ENCODE measurements around the gene COL27A1.

The COL27A1 gene

DNA sequence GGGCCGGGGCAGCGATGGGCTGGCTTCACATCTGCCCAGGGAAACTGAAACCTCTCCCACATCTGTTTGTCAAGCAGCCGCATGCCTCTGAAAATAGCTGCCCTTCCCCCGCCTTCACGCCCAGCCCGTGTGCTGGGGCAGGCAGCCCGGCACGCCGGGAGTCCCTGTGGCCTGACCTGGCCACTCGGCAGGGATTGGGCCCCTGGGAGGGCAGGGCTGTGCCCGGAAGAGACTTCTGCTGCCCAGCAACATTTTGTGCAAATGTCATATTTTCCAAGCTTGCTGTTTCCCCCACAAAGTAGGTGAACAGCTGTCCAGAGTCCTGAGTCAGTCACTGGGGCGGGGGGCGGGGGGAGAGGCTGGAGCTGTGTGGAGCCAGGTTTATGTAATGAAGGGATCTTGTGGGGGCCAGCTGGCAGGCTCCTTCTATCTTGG lies 8.2 kb downstream of the COL27A1 start:
- Histone ChIP-seq H2AFZ (ENCODE audit: low read length) (peak overlapping the region; percentile 77), H2BK15ac (ENCODE audit: low read length) (no peak overlapping the region), H3K79me1 (ENCODE audit: low read depth, low read length) (no peaks in the 10 kb centered on the region), H3K27ac (replicated peaks; ENCODE audit: low read length) (no peak overlapping the region), H2BK5ac (ENCODE audit: low read length) (no peak overlapping the region), H3K14ac (ENCODE audit: low read length) (no peak overlapping the region), H3K27me3 (ENCODE audit: control insufficient read depth in 3 of 3, insufficient read depth in 3 of 3, low read depth in 1 of 3, low read length in 3 of 3) (no peaks in the 10 kb centered on the region), H3K4me1 (ENCODE audit: control insufficient read depth in 2 of 2, insufficient read depth in 1 of 2, low read depth in 1 of 2, low read length in 2 of 2) (peaks cover 31 to 33% of the 10 kb centered on the region in 2 donors), H4K91ac (ENCODE audit: low read depth, low read length, poor library complexity) (no peak overlapping the region), H3K9me3 (replicated peaks in 1 of 2; ENCODE audit: control insufficient read depth in 2 of 2, insufficient read depth in 1 of 2, low read depth in 1 of 2, low read length in 2 of 2) (no peaks in the 10 kb centered on the region), H2BK12ac (ENCODE audit: low read length) (no peak overlapping the region), H3K4me3 (ENCODE audit: low read length in 2 of 2) (peak overlapping the region in 1 of 2 donors; percentile 13), H2AK5ac (ENCODE audit: low read depth, low read length) (peak overlapping the region; percentile 58), H3K36me3 (replicated peaks in 1 of 2; ENCODE audit: control insufficient read depth in 2 of 2, insufficient read depth in 2 of 2, low read length in 2 of 2) (peaks cover 0 to 9% of the 10 kb centered on the region in 2 donors), H3K4me2 (ENCODE audit: insufficient read depth, low read length, poor library complexity, severe bottlenecking) (peak overlapping the region; percentile 39), H3K9ac (ENCODE audit: low read depth, low read length, poor library complexity) (peak overlapping the region; percentile 38), H4K8ac (ENCODE audit: low read depth, low read length) (no peak overlapping the region), H3K23ac (ENCODE audit: low read depth, low read length, poor library complexity) (no peak overlapping the region), H3K18ac (ENCODE audit: low read length) (peak overlapping the region; percentile 68), H2BK120ac (ENCODE audit: low read depth, low read length) (no peak overlapping the region), H3K4ac (ENCODE audit: low read length) (no peak overlapping the region)
- DNase-seq (ENCODE audit: low spot score) = no peak
- no CpG with 5 or more reads among the region's 13 CpGs for WGBS, 2 donors (ENCODE audit: extremely low coverage in 2 of 2, insufficient read length in 2 of 2, insufficient replicate concordance in 1 of 2)

DNA sequence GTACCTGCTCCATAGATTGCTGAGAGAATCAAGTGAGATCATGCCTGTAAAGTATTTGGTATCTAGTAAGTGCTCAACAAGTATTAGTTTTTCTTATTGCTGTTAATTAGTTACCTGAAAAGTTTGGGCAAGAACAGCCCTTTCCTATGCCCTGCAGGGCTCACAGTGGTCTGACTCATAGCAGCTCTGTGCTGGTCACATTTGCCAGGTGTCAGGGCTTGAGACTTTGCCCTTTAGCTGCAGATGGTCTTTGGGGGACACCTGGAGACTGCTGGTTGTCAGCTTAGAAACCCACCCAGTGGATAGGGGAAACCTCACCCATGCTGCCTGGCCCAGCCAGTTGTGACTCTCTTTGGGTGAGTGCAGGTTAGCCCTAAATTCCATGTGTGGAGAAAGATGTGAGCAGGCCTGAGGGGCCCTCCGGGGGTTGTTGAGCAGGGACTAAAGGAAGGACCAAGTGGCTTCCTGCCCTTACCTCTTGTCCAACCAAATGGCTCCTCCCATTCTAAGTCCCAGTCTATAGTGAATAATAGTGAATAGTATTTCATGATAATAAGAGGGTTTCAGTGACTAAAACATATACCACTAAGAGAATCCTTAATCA lies 9.0 kb downstream of the COL27A1 start:
- Histone ChIP-seq H2AK5ac (ENCODE audit: low read depth, low read length) (no peak overlapping the region), H2BK15ac (ENCODE audit: low read length) (no peak overlapping the region), H3K14ac (ENCODE audit: low read length) (no peak overlapping the region), H3K27me3 (ENCODE audit: control insufficient read depth in 3 of 3, insufficient read depth in 3 of 3, low read depth in 1 of 3, low read length in 3 of 3) (no peaks in the 10 kb centered on the region), H3K18ac (ENCODE audit: low read length) (peak overlapping the region; percentile 31), H3K9ac (ENCODE audit: low read depth, low read length, poor library complexity) (no peak overlapping the region), H3K4me1 (ENCODE audit: control insufficient read depth in 2 of 2, insufficient read depth in 1 of 2, low read depth in 1 of 2, low read length in 2 of 2) (peaks cover 28 to 30% of the 10 kb centered on the region in 2 donors), H4K91ac (ENCODE audit: low read depth, low read length, poor library complexity) (no peak overlapping the region), H3K9me3 (replicated peaks in 1 of 2; ENCODE audit: control insufficient read depth in 2 of 2, insufficient read depth in 1 of 2, low read depth in 1 of 2, low read length in 2 of 2) (no peaks in the 10 kb centered on the region), H3K79me1 (ENCODE audit: low read depth, low read length) (no peaks in the 10 kb centered on the region), H3K27ac (replicated peaks; ENCODE audit: low read length) (no peak overlapping the region), H3K23ac (ENCODE audit: low read depth, low read length, poor library complexity) (no peak overlapping the region), H2BK5ac (ENCODE audit: low read length) (no peak overlapping the region), H2BK120ac (ENCODE audit: low read depth, low read length) (no peak overlapping the region), H3K4me2 (ENCODE audit: insufficient read depth, low read length, poor library complexity, severe bottlenecking) (no peak overlapping the region), H3K4me3 (ENCODE audit: low read length in 2 of 2) (no peak overlapping the region), H2AFZ (ENCODE audit: low read length) (no peak overlapping the region), H4K8ac (ENCODE audit: low read depth, low read length) (no peak overlapping the region), H3K36me3 (replicated peaks in 1 of 2; ENCODE audit: control insufficient read depth in 2 of 2, insufficient read depth in 2 of 2, low read length in 2 of 2) (peaks cover 0 to 10% of the 10 kb centered on the region in 2 donors), H3K4ac (ENCODE audit: low read length) (no peak overlapping the region), H2BK12ac (ENCODE audit: low read length) (no peak overlapping the region)
- no CpG with 5 or more reads among the region's 1 CpG for WGBS, 2 donors (ENCODE audit: extremely low coverage in 2 of 2, insufficient read length in 2 of 2, insufficient replicate concordance in 1 of 2)
- no peak for DNase-seq (ENCODE audit: low spot score)

DNA sequence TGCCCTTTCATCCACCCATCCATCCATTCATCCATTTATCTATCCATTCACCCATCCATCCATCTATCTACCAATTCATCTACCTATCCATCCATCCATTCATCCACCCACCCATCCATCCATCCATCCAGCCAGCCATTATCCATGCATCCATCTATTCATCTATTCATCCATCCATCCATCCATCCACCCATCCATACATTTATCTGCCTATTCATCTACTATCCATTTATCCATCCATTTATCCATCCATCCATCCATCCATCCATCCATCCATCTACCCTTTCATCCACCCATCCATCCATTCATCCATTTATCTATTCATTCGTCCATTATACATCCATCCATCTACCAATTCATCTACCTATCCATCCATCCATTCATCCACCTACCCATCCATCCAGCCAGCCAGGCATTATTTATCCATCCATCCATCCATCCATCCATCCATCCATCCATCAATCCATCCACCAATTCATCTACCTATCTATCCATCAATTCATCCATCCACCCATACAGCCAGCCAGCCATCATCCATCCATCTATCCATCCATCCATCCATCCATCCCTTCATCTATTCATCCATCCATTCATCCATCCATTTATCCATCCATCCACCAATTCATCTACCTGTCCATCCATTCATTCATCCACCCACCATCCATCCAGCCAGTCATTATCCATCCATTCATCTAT lies 10.2 kb downstream of the COL27A1 start:
- H3K79me1 ChIP-seq (ENCODE audit: low read depth, low read length) = no peaks in the 10 kb centered on the region
- no peak overlapping the region for H3K9ac ChIP-seq (ENCODE audit: low read depth, low read length, poor library complexity)
- H3K27me3 ChIP-seq (ENCODE audit: control insufficient read depth in 3 of 3, insufficient read depth in 3 of 3, low read depth in 1 of 3, low read length in 3 of 3) = no peaks in the 10 kb centered on the region
- peaks cover 0 to 2% of the 10 kb centered on the region in 2 donors for H3K9me3 ChIP-seq (replicated peaks in 1 of 2; ENCODE audit: control insufficient read depth in 2 of 2, insufficient read depth in 1 of 2, low read depth in 1 of 2, low read length in 2 of 2)
- H4K91ac ChIP-seq (ENCODE audit: low read depth, low read length, poor library complexity) = no peak overlapping the region
- no peak overlapping the region for H2BK15ac ChIP-seq (ENCODE audit: low read length)
- DNase-seq (ENCODE audit: low spot score) = no peak
- H2AFZ ChIP-seq (ENCODE audit: low read length) = no peak overlapping the region
- WGBS, 2 donors (ENCODE audit: extremely low coverage in 2 of 2, insufficient read length in 2 of 2, insufficient replicate concordance in 1 of 2) = 100% methylated on average over 1 of the region's 1 CpG
- no peak overlapping the region for H3K27ac ChIP-seq (replicated peaks; ENCODE audit: low read length)
- no peak overlapping the region for H3K4ac ChIP-seq (ENCODE audit: low read length)
- no peak overlapping the region for H2BK12ac ChIP-seq (ENCODE audit: low read length)
- H3K18ac ChIP-seq (ENCODE audit: low read length) = no peak overlapping the region
- no peak overlapping the region for H3K23ac ChIP-seq (ENCODE audit: low read depth, low read length, poor library complexity)
- H2BK5ac ChIP-seq (ENCODE audit: low read length) = no peak overlapping the region
- no peak overlapping the region for H2BK120ac ChIP-seq (ENCODE audit: low read depth, low read length)
- H3K4me2 ChIP-seq (ENCODE audit: insufficient read depth, low read length, poor library complexity, severe bottlenecking) = no peak overlapping the region
- no peak overlapping the region for H4K8ac ChIP-seq (ENCODE audit: low read depth, low read length)
- no peak overlapping the region for H3K14ac ChIP-seq (ENCODE audit: low read length)
- H2AK5ac ChIP-seq (ENCODE audit: low read depth, low read length) = no peak overlapping the region
- H3K36me3 ChIP-seq (replicated peaks in 1 of 2; ENCODE audit: control insufficient read depth in 2 of 2, insufficient read depth in 2 of 2, low read length in 2 of 2) = peaks cover 0 to 12% of the 10 kb centered on the region in 2 donors
- H3K4me3 ChIP-seq (ENCODE audit: low read length in 2 of 2) = no peak overlapping the region
- H3K4me1 ChIP-seq (ENCODE audit: control insufficient read depth in 2 of 2, insufficient read depth in 1 of 2, low read depth in 1 of 2, low read length in 2 of 2) = peaks cover 27 to 34% of the 10 kb centered on the region in 2 donors

DNA sequence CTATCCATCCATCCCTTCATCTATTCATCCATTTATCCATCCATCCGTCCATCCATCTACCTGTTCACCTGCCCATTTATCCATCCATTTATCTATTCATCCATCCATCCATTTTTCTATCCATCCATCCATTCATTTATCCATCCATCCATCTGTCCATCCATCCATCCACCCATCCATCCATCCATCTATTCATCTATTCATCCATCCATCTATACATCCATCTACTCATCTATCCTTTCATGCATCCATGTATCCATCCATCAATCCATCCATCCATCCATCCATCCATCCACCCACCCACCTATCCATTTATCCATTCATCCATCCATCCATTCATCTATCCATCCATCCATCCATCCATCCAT lies 10.8 kb downstream of the COL27A1 start:
- DNase-seq (ENCODE audit: low spot score) = no peak
- WGBS, 2 donors (ENCODE audit: extremely low coverage in 2 of 2, insufficient read length in 2 of 2, insufficient replicate concordance in 1 of 2) = 100% methylated on average over 1 of the region's 1 CpG; no CpG with 5 or more reads in 1 of the 2 donors
- H2BK12ac ChIP-seq (ENCODE audit: low read length) = no peak overlapping the region
- H4K91ac ChIP-seq (ENCODE audit: low read depth, low read length, poor library complexity) = no peak overlapping the region
- peaks cover 0 to 12% of the 10 kb centered on the region in 2 donors for H3K36me3 ChIP-seq (replicated peaks in 1 of 2; ENCODE audit: control insufficient read depth in 2 of 2, insufficient read depth in 2 of 2, low read length in 2 of 2)
- peaks cover 28 to 39% of the 10 kb centered on the region in 2 donors for H3K4me1 ChIP-seq (ENCODE audit: control insufficient read depth in 2 of 2, insufficient read depth in 1 of 2, low read depth in 1 of 2, low read length in 2 of 2)
- no peak overlapping the region for H3K23ac ChIP-seq (ENCODE audit: low read depth, low read length, poor library complexity)
- H3K27me3 ChIP-seq (ENCODE audit: control insufficient read depth in 3 of 3, insufficient read depth in 3 of 3, low read depth in 1 of 3, low read length in 3 of 3) = no peaks in the 10 kb centered on the region
- no peak overlapping the region for H3K4me2 ChIP-seq (ENCODE audit: insufficient read depth, low read length, poor library complexity, severe bottlenecking)
- H3K18ac ChIP-seq (ENCODE audit: low read length) = no peak overlapping the region
- H2BK15ac ChIP-seq (ENCODE audit: low read length) = no peak overlapping the region
- H2BK120ac ChIP-seq (ENCODE audit: low read depth, low read length) = no peak overlapping the region
- H2AFZ ChIP-seq (ENCODE audit: low read length) = no peak overlapping the region
- H3K27ac ChIP-seq (replicated peaks; ENCODE audit: low read length) = no peak overlapping the region
- no peaks in the 10 kb centered on the region for H3K79me1 ChIP-seq (ENCODE audit: low read depth, low read length)
- H4K8ac ChIP-seq (ENCODE audit: low read depth, low read length) = no peak overlapping the region
- H2BK5ac ChIP-seq (ENCODE audit: low read length) = no peak overlapping the region
- no peak overlapping the region for H3K4me3 ChIP-seq (ENCODE audit: low read length in 2 of 2)
- H3K4ac ChIP-seq (ENCODE audit: low read length) = no peak overlapping the region
- H3K9me3 ChIP-seq (replicated peaks in 1 of 2; ENCODE audit: control insufficient read depth in 2 of 2, insufficient read depth in 1 of 2, low read depth in 1 of 2, low read length in 2 of 2) = peaks cover 0 to 2% of the 10 kb centered on the region in 2 donors
- H3K14ac ChIP-seq (ENCODE audit: low read length) = no peak overlapping the region
- H2AK5ac ChIP-seq (ENCODE audit: low read depth, low read length) = no peak overlapping the region
- H3K9ac ChIP-seq (ENCODE audit: low read depth, low read length, poor library complexity) = no peak overlapping the region

Measured in neuronal stem cell (in vitro differentiated cells).